K562 (cell line): ENCODE data around the gene DLGAP3. TPM values are rescaled to one million over a fixed set of nuclear protein-coding genes. Genes with fewer than 3 reads are reported as not detected.

Source experiments
- ATAC-seq: fragments of 200-7000 bp; cut with Tn5 transposase; 3 replicates; pipeline ENCODE4 v1.9.1; 2020; ENCODE audit warnings: moderate library complexity
- BruUV-seq: library from RNA; stranded (reverse); fragments of 400-500 nt; replicated peaks from 2 replicates; lab custom pipeline; 2021; lab: Mats Ljungman, UMichigan
- CTCF ChIA-PET: fragments of 300-600 bp; formaldehyde crosslinking; extraction: SDS; loops from one replicate; lab custom pipeline; 2021; ENCODE audit warnings: low intra/inter-chr PET ratio; lab: Yijun Ruan, JAX
- POLR2A ChIA-PET: fragments of 300-600, 350-650 bp; sonication (Branson Sonifier 250); formaldehyde crosslinking; extraction: SDS; loops from one replicate; lab custom pipeline; 2021; ENCODE audit warnings: antibody characterized with exemption, inconsistent platforms; lab: Yijun Ruan, JAX
- DNase-seq, 4 experiments: peaks; one replicate each; pipeline versions ENCODE4 v3.0.0 to v3.0.0-alpha.2; 2011 to 2018; ENCODE audit warnings: low spot score in 3 of 4, mixed read lengths in 3 of 4; ENCODE audit errors: extremely low read depth in 1 of 4
- FAIRE-seq: peaks from 2 replicates; lab custom pipeline; 2011; peaks lifted over from hg19 to GRCh38; lab: Jason Lieb, UNC
- H2AFZ ChIP-seq: 2 replicates; pipeline ENCODE4 v1.6.0; 2011; ENCODE audit warnings: low read depth, low read length, control low read depth, inconsistent platforms
- H3K27ac ChIP-seq: fragments of 200-600 bp; 3 replicates; pipeline ENCODE4 v1.8.0; 2011; ENCODE audit warnings: low read depth, mild to moderate bottlenecking, control low read depth, inconsistent platforms, low read length, moderate library complexity, mixed read lengths; ENCODE audit errors: extremely low read depth
- H3K27me3 ChIP-seq, 2 experiments: fragments of 300-600 bp in 1 of 2; 2 replicates in 1 of 2; 3 replicates in 1 of 2; pipeline versions ENCODE4 v1.6.0 to v1.8.0; 2011; ENCODE audit warnings: inconsistent platforms in 2 of 2, low read length in 2 of 2, mild to moderate bottlenecking in 1 of 2, mixed read lengths in 1 of 2, moderate library complexity in 1 of 2; ENCODE audit not compliant: control insufficient read depth in 2 of 2, insufficient read depth in 2 of 2
- H3K36me3 ChIP-seq: fragments of 300-600 bp; 3 replicates; pipeline ENCODE4 v1.8.0; 2011; ENCODE audit warnings: mild to moderate bottlenecking, low read length, inconsistent platforms; ENCODE audit not compliant: control insufficient read depth, insufficient read depth
- H3K4me1 ChIP-seq, 2 experiments: fragments of 200-600 bp in 1 of 2; replicated peaks in 1 of 2; 2 replicates in 1 of 2; 3 replicates in 1 of 2; pipeline versions ENCODE4 v1.5.1 to v1.8.0; 2011; ENCODE audit warnings: inconsistent platforms in 2 of 2, low read length in 2 of 2, mild to moderate bottlenecking in 1 of 2, mixed read lengths in 1 of 2, moderate library complexity in 1 of 2; ENCODE audit not compliant: control insufficient read depth in 2 of 2, insufficient read depth in 2 of 2
- H3K4me2 ChIP-seq: 2 replicates; pipeline ENCODE4 v1.6.1; 2011; ENCODE audit warnings: low read length, control low read depth, inconsistent platforms, mixed read lengths; ENCODE audit not compliant: insufficient read depth
- H3K4me3 ChIP-seq: fragments of 200-600 bp; sonication (generic), shearing (Covaris generic); 2 replicates; pipeline ENCODE4 v1.5.1; 2016; ENCODE audit warnings: control low read depth, inconsistent platforms
- H3K79me2 ChIP-seq: fragments of 200-600 bp; 3 replicates; pipeline ENCODE4 v1.8.0; 2011; ENCODE audit warnings: low read length, inconsistent platforms; ENCODE audit not compliant: control insufficient read depth, insufficient read depth
- H3K9ac ChIP-seq, 2 experiments: 2 replicates each; pipeline versions ENCODE4 v1.6.0 to v1.6.1; 2011; ENCODE audit warnings: low read depth in 2 of 2, low read length in 2 of 2, control low read depth in 1 of 2, inconsistent platforms in 1 of 2, mild to moderate bottlenecking in 1 of 2, mixed read lengths in 1 of 2; ENCODE audit not compliant: insufficient read depth in 1 of 2
- H3K9me1 ChIP-seq: one replicate; pipeline ENCODE4 v1.6.0; 2011; ENCODE audit warnings: inconsistent platforms, mild to moderate bottlenecking, low read length, moderate library complexity; ENCODE audit not compliant: control insufficient read depth, insufficient read depth
- H3K9me3 ChIP-seq: replicated peaks from 2 replicates; pipeline ENCODE4 v1.5.1; 2011; ENCODE audit warnings: low read depth, low read length, inconsistent platforms; ENCODE audit not compliant: control insufficient read depth, insufficient read depth
- H4K20me1 ChIP-seq: replicated peaks from 2 replicates; pipeline ENCODE4 v1.6.1; 2011; ENCODE audit warnings: low read length, inconsistent platforms, mixed read lengths; ENCODE audit not compliant: control insufficient read depth, insufficient read depth
- ARID4B ChIP-seq: sonication (generic); formaldehyde crosslinking; IDR thresholded peaks from 2 replicates; pipeline ENCODE4 v1.8.0; 2022; ENCODE audit warnings: mild to moderate bottlenecking, missing genetic modification reagents
- KDM1A ChIP-seq, 2 experiments: fragments of 450-650 bp; IDR thresholded peaks; 2 replicates each; pipeline ENCODE4 v1.6.1; 2016; ENCODE audit warnings: mild to moderate bottlenecking in 2 of 2
- NCOA6 ChIP-seq: fragments of 450-650 bp; IDR thresholded peaks from 2 replicates; pipeline ENCODE4 v1.6.1; 2017; ENCODE audit warnings: mild to moderate bottlenecking
- NR1H2 ChIP-seq: sonication (generic); formaldehyde crosslinking; IDR thresholded peaks from 2 replicates; pipeline ENCODE4 v1.4.0; 2020; ENCODE audit warnings: mild to moderate bottlenecking, missing genetic modification reagents
- RB1 ChIP-seq: fragments of 450-650 bp; IDR thresholded peaks from 2 replicates; pipeline ENCODE4 v1.6.1; 2017; ENCODE audit warnings: low read depth, mild to moderate bottlenecking
- WGBS: fragments of 100-300 bp; shearing (Covaris generic); methylation state at CpG from one replicate; pipeline ENCODE4 v1.1.6; 2016; ENCODE audit warnings: low coverage, mixed read lengths; ENCODE audit not compliant: insufficient coverage; ENCODE audit errors: missing lambda C conversion rate; 5-methylcytosine and 5-hydroxymethylcytosine counted together
- in situ Hi-C: fragments of 300-500 bp; cut with MboI; formaldehyde crosslinking; loops from 4 replicates; pipeline ENCODE4 v1.15.0; 2018; ENCODE audit warnings: inconsistent platforms, mixed read lengths
- intact Hi-C: fragments of 100-400 bp; cut with micrococcal nuclease; formaldehyde crosslinking; loops from 2 replicates; pipeline ENCODE4 v1.14.2; 2022
- polyA plus RNA-seq, 8 experiments: library from polyadenylated mRNA; depleted of rRNA in 4 of 8; stranded (reverse) in 5 of 8; unstranded in 3 of 8; fragments of >200 nt; fragmentation: Nextera tagmentation in 2 of 8; fragmentation: Illumina TruSeq in 1 of 8; extraction: Ambion mirVana in 2 of 8; extraction: Trizol in 1 of 8; gene quantifications; 2 replicates each; pipeline versions ENCODE4 v1.2.1 to v1.2.3, GENCODE V29; 2011 to 2014; ENCODE audit warnings: inconsistent platforms in 1 of 8, missing spikeins in 1 of 8
- total RNA-seq, 7 experiments: library from RNA; depleted of rRNA in 6 of 7; stranded (reverse); fragments of >200 nt in 6 of 7; fragmentation: Illumina TruSeq in 2 of 7; extraction: Trizol in 2 of 7; gene quantifications; 2 replicates each; pipeline versions ENCODE4 v1.2.1 to v1.2.3, GENCODE V29; 2011 to 2021; ENCODE audit warnings: low replicate concordance in 1 of 7
- TF ChIP-seq, protein P1 (sequence below): sonication (generic); formaldehyde crosslinking; IDR thresholded peaks from 2 replicates; pipeline ENCODE4 v1.5.0; 2020; ENCODE audit warnings: missing genetic modification reagents
- TF ChIP-seq, protein P2 (sequence below): fragments of 200-800 bp; sonication (Bioruptor generic); IDR thresholded peaks from 2 replicates; pipeline ENCODE4 v1.6.1; 2017; ENCODE audit warnings: missing genetic modification characterization, missing compliant biosample characterization

The DLGAP3 gene
- total and polyA plus RNA-seq, 9 of the 15 experiments (the other 6 are each of a cell fraction or from before 2014, with no cell fraction given) = 0.01 to 0.16 (median 0.07) TPM; not detected in 6

- intact Hi-C loops (no loop called here), in situ Hi-C loops (no loop called here)
- TF ChIP-seq NCOA6 = no peak
- 21% methylated on average over 6 of the region's 6 CpGs for WGBS
- ChIA-PET POLR2A (interaction anchor here (0.5 to 1.7 kb wide), 3 partner anchors 10 to 582 kb away, joined by 4 to 6 read pairs (median 5); no protein-coding TSS in a partner anchor), CTCF (no interaction called here)
- Histone ChIP-seq H3K4me3 (no peak overlapping the region), H3K4me2 (no peak overlapping the region), H3K79me2 (peaks cover 4% of the 10 kb centered on the region; the same call in 1 of the 3 replicates), H4K20me1 (no peaks in the 10 kb centered on the region), H3K4me1 (peaks cover 0 to 8% of the 10 kb centered on the region in 2 experiments), H3K9me1 (peaks cover 3% of the 10 kb centered on the region), H3K27ac (no peak overlapping the region), H3K9ac (peak overlapping the region in 1 of 2 experiments; percentile 63; a peak in 2 of 4 replicates), H2AFZ (no peak overlapping the region), H3K27me3 (no peaks in the 10 kb centered on the region), H3K36me3 (peaks cover 9% of the 10 kb centered on the region; the same call in 1 of the 3 replicates), H3K9me3 (no peaks in the 10 kb centered on the region)
- no peak for DNase-seq
- no peak for FAIRE-seq
- ATAC-seq = peak; percentile 13
- no TSS peak for BruUV-seq
Measured at GRCh38 chr1:34978921-34979320, 49.5 kb upstream of the DLGAP3 start.

GRCh38 chr1:34977858-34978257 is 48.4 kb upstream of the DLGAP3 start:
- Histone ChIP-seq H2AFZ (no peak overlapping the region), H3K9me1 (peaks cover 3% of the 10 kb centered on the region), H3K4me3 (no peak overlapping the region), H3K27me3 (0 out of 5 replicates have a peak, but pooled peaks cover 0 to 6% of the 10 kb centered on the region in 2 experiments), H3K27ac (no peak overlapping the region), H3K36me3 (peaks cover 8% of the 10 kb centered on the region; the same call in 1 of the 3 replicates), H4K20me1 (no peaks in the 10 kb centered on the region), H3K4me1 (peaks cover 0 to 6% of the 10 kb centered on the region in 2 experiments), H3K4me2 (no peak overlapping the region), H3K9me3 (no peaks in the 10 kb centered on the region), H3K9ac (no peak overlapping the region), H3K79me2 (no peaks in the 10 kb centered on the region)
- peak; percentile 11 for FAIRE-seq
- no TSS peak for BruUV-seq
- ChIA-PET POLR2A (interaction anchor here (1.0 kb wide), 1 partner anchor 26 kb away, joined by 4 read pairs; no protein-coding TSS in a partner anchor), CTCF (no interaction called here)
- TF ChIP-seq RB1 = no peak
- TF ChIP-seq, protein P1, sequence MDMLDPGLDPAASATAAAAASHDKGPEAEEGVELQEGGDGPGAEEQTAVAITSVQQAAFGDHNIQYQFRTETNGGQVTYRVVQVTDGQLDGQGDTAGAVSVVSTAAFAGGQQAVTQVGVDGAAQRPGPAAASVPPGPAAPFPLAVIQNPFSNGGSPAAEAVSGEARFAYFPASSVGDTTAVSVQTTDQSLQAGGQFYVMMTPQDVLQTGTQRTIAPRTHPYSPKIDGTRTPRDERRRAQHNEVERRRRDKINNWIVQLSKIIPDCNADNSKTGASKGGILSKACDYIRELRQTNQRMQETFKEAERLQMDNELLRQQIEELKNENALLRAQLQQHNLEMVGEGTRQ = peak; percentile 36; the same call in 1 of the 2 replicates
- TF ChIP-seq, protein P2, sequence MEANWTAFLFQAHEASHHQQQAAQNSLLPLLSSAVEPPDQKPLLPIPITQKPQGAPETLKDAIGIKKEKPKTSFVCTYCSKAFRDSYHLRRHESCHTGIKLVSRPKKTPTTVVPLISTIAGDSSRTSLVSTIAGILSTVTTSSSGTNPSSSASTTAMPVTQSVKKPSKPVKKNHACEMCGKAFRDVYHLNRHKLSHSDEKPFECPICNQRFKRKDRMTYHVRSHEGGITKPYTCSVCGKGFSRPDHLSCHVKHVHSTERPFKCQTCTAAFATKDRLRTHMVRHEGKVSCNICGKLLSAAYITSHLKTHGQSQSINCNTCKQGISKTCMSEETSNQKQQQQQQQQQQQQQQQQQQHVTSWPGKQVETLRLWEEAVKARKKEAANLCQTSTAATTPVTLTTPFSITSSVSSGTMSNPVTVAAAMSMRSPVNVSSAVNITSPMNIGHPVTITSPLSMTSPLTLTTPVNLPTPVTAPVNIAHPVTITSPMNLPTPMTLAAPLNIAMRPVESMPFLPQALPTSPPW (CRISPR knock-in tag) = peak; percentile 54
- TF ChIP-seq ARID4B (CRISPR knock-in tag) = no peak
- TF ChIP-seq KDM1A (IDR thresholded peaks at IDR 0.05) = peak; percentile 22 to 32; a peak in 1 of 4 replicates
- no peak for TF ChIP-seq NR1H2 (CRISPR knock-in tag)
- 66% methylated on average over 2 of the region's 2 CpGs for WGBS
- intact Hi-C loops (no loop called here), in situ Hi-C loops (no loop called here)
- ATAC-seq = peak; percentile 13
- peak in 1 of 4 experiments; percentile 14 for DNase-seq
